Astrocyte (in vitro differentiated cells and primary cell): ENCODE measurements around the gene C5orf34.

Source experiments
- EZH2 ChIP-seq: IDR thresholded peaks from 2 replicates; pipeline ENCODE4 v1.6.1; 2012; ENCODE audit warnings: mild to moderate bottlenecking, low read length, inconsistent platforms; ENCODE audit not compliant: insufficient read depth
- TF ChIP-seq, protein P1 (sequence below): IDR thresholded peaks from 2 replicates; pipeline ENCODE4 v1.5.1; 2011; ENCODE audit warnings: low read depth, mild to moderate bottlenecking, inconsistent platforms, low read length, moderate library complexity; ENCODE audit not compliant: insufficient read depth

GRCh38 chr5:43543434-43543833, 28.5 kb upstream of the C5orf34 start:
- TF ChIP-seq, protein P1, sequence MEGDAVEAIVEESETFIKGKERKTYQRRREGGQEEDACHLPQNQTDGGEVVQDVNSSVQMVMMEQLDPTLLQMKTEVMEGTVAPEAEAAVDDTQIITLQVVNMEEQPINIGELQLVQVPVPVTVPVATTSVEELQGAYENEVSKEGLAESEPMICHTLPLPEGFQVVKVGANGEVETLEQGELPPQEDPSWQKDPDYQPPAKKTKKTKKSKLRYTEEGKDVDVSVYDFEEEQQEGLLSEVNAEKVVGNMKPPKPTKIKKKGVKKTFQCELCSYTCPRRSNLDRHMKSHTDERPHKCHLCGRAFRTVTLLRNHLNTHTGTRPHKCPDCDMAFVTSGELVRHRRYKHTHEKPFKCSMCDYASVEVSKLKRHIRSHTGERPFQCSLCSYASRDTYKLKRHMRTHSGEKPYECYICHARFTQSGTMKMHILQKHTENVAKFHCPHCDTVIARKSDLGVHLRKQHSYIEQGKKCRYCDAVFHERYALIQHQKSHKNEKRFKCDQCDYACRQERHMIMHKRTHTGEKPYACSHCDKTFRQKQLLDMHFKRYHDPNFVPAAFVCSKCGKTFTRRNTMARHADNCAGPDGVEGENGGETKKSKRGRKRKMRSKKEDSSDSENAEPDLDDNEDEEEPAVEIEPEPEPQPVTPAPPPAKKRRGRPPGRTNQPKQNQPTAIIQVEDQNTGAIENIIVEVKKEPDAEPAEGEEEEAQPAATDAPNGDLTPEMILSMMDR, result no peak
- no peak for TF ChIP-seq EZH2
